DOHH2 (cell line): ENCODE data around the gene BLM.

ENCODE experiments used
- EZH2phosphoT487 ChIP-seq: fragments of 200-600 bp; sonication (generic); IDR thresholded peaks from 2 replicates; pipeline ENCODE4 v1.6.1; 2017; ENCODE audit warnings: borderline replicate concordance, mild to moderate bottlenecking, antibody characterized with exemption, low read length, moderate library complexity, mixed read lengths
- TF ChIP-seq, protein P1 (sequence below): fragments of 200-600 bp; sonication (generic); IDR thresholded peaks from one replicate; pipeline ENCODE4 v1.5.1; 2014; ENCODE audit warnings: antibody characterized with exemption, mild to moderate bottlenecking, low read depth, low read length; ENCODE audit not compliant: poor library complexity, severe bottlenecking

DNA sequence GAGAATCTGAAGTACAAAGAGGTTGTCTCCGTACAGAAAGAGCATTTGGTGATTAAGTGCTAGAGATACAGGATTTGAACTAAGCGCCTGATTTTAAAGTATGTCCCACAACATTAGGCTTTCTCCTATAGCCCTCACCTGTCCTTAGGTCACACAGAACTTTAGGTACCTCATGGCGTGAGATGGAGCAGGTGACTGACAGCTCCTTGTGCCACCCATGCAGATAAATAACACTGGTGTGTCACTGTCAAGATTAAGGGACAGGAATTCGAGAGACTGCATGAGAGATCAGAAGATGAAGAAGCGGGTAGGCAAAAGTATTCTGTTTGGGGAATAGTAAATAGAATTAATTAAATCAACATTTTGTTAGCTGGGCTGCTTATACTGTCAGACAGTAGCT lies 1.1 kb downstream of the BLM start:
- TF ChIP-seq, protein P1, sequence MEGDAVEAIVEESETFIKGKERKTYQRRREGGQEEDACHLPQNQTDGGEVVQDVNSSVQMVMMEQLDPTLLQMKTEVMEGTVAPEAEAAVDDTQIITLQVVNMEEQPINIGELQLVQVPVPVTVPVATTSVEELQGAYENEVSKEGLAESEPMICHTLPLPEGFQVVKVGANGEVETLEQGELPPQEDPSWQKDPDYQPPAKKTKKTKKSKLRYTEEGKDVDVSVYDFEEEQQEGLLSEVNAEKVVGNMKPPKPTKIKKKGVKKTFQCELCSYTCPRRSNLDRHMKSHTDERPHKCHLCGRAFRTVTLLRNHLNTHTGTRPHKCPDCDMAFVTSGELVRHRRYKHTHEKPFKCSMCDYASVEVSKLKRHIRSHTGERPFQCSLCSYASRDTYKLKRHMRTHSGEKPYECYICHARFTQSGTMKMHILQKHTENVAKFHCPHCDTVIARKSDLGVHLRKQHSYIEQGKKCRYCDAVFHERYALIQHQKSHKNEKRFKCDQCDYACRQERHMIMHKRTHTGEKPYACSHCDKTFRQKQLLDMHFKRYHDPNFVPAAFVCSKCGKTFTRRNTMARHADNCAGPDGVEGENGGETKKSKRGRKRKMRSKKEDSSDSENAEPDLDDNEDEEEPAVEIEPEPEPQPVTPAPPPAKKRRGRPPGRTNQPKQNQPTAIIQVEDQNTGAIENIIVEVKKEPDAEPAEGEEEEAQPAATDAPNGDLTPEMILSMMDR = no peak
- TF ChIP-seq EZH2phosphoT487 = no peak
